ENCODE data around the gene WHRN. TPM values are rescaled to one million over a fixed set of nuclear protein-coding genes. Genes with fewer than 3 reads are reported as not detected.

The WHRN gene
- total and polyA plus RNA-seq, 2 of the 13 experiments (the other 11 are each of a cell fraction or from before 2014, with no cell fraction given): 2.3 to 5.3 TPM

GRCh38 chr9:114460513-114461199 lies 44.6 kb downstream of the WHRN start:
- H3K9me3 ChIP-seq (ENCODE audit: low read length): no peaks in the 10 kb centered on the region
- no TSS peak for BruUV-seq (replicated peaks)
- intact Hi-C loops (cut with micrococcal nuclease; ENCODE audit: unreplicated experiment): no loop called here
- DNase-seq (ENCODE audit: low spot score) (no peak), ATAC-seq (no peak), FAIRE-seq (no peak)
- H3K36me3 ChIP-seq (replicated peaks in 1 of 2; ENCODE audit: control insufficient read depth in 1 of 2, insufficient read depth in 2 of 2, low read length in 2 of 2): no peaks in the 10 kb centered on the region
- peaks cover 3% of the 10 kb centered on the region; the same call in 1 of the 2 replicates for H3K4me1 ChIP-seq (ENCODE audit: insufficient read depth, low read length)
- no peak overlapping the region for H3K9ac ChIP-seq (ENCODE audit: insufficient read depth, low read depth, low read length)
- H3K79me2 ChIP-seq (ENCODE audit: insufficient read depth, low read length): no peaks in the 10 kb centered on the region
- H3K4me3 ChIP-seq (replicated peaks in 1 of 3; ENCODE audit: insufficient read depth in 1 of 3, low read depth in 2 of 3, low read length in 3 of 3): no peak overlapping the region
- POLR2A ChIA-PET: no interaction called here
- in situ Hi-C loops (cut with HindIII; ENCODE audit: extremely low pct_ligation_motif_present, low pct_unique_long_range_greater_than_20kb): no loop called here
- no peak overlapping the region for H2AFZ ChIP-seq (ENCODE audit: low read length)
- no peak overlapping the region for H3K4me2 ChIP-seq (ENCODE audit: low read depth, low read length)
- CTCF ChIA-PET (ENCODE audit: low intra/inter-chr PET ratio, low total read pairs): no interaction called here
- no peak overlapping the region for H3K27ac ChIP-seq (ENCODE audit: extremely low read length, insufficient read depth, low read length)
- H3K27me3 ChIP-seq (ENCODE audit: control insufficient read depth in 1 of 2, insufficient read depth in 2 of 2, low read length in 2 of 2): no peaks in the 10 kb centered on the region
- 74% methylated on average over 7 of the region's 8 CpGs for whole genome bisulfite sequencing (ENCODE audit: low lambda C conversion rate)
- H4K20me1 ChIP-seq (ENCODE audit: insufficient read depth, low read length): no peaks in the 10 kb centered on the region
- TF ChIP-seq DBP (CRISPR knock-in tag; IDR thresholded peaks at IDR 0.05; ENCODE audit: not compliant biosample characterization) (no peak), ZNF691 (CRISPR knock-in tag; IDR thresholded peaks at IDR 0.05; ENCODE audit: borderline replicate concordance, low read depth) (no peak), SNAPC4 (CRISPR knock-in tag; IDR thresholded peaks at IDR 0.05) (no peak), YY1 (IDR thresholded peaks at IDR 0.05; ENCODE audit: insufficient read depth, insufficient replicate concordance, low read depth, low read length) (no peak), ZNF552 (CRISPR knock-in tag; IDR thresholded peaks at IDR 0.05; ENCODE audit: borderline replicate concordance) (no peak), ZNF639 (CRISPR knock-in tag; conservative IDR thresholded peaks at IDR 0.05) (no peak), FOXP1 (IDR thresholded peaks at IDR 0.05) (no peak), FOXP1 (CRISPR knock-in tag; IDR thresholded peaks at IDR 0.05) (no peak), ZNF207 (IDR thresholded peaks at IDR 0.05; ENCODE audit: borderline replicate concordance) (no peak), ZNF101 (CRISPR knock-in tag; IDR thresholded peaks at IDR 0.05; ENCODE audit: borderline replicate concordance, low read depth) (no peak), YEATS4 (CRISPR knock-in tag; IDR thresholded peaks at IDR 0.05; ENCODE audit: borderline replicate concordance) (no peak), SNRNP70 (IDR thresholded peaks at IDR 0.05; ENCODE audit: low read depth, low read length) (no peak), CREB1 (IDR thresholded peaks at IDR 0.05) (no peak), CREB1 (CRISPR knock-in tag; IDR thresholded peaks at IDR 0.05) (no peak), XBP1 (CRISPR knock-in tag; IDR thresholded peaks at IDR 0.05) (no peak)

All from HepG2 (cell line).